Suprapubic skin (tissue), 4 donors: ENCODE data around the gene KRTAP10-6.

Source experiments
- CTCF ChIP-seq, 2 donors: fragments of 200-600 bp in 1 of 2; fragments of 450-650 bp in 1 of 2; sonication (generic) in 1 of 2; IDR thresholded peaks; one replicate each; pipeline ENCODE4 v1.5.1; 2016 to 2019; ENCODE audit warnings: antibody characterized with exemption in 2 of 2, mild to moderate bottlenecking in 1 of 2, moderate library complexity in 1 of 2
- EP300 ChIP-seq: sonication (generic); formaldehyde crosslinking; IDR thresholded peaks from one replicate; pipeline ENCODE4 v1.6.1; 2017; ENCODE audit warnings: antibody characterized with exemption
- POLR2A ChIP-seq, 2 donors: fragments of 450-650 bp; IDR thresholded peaks; one replicate each; pipeline ENCODE4 v1.6.1; 2017; ENCODE audit warnings: antibody characterized with exemption in 2 of 2, mild to moderate bottlenecking in 2 of 2, moderate library complexity in 2 of 2
- POLR2AphosphoS5 ChIP-seq, 3 donors: sonication (generic); formaldehyde crosslinking; IDR thresholded peaks; one replicate each; pipeline ENCODE4 v1.6.1; 2017; ENCODE audit warnings: antibody characterized with exemption in 3 of 3

GRCh38 chr21:44632067-44632466 is 39.8 kb upstream of the KRTAP10-6 start:
- TF ChIP-seq CTCF (IDR thresholded peaks at IDR 0.05) (no peak), POLR2A (IDR thresholded peaks at IDR 0.05) (no peak), POLR2AphosphoS5 (IDR thresholded peaks at IDR 0.05) (no peak), EP300 (no peak)
